Stimulated activated naive B cell treated with anti-CD40 and anti-IgM and Interleukin-4, amounts not matched to agents 10 μg/mL and 1 μg/mL and 100 μg/mL, for 72 hours (primary cell): ENCODE data around the gene NACA2.
"Not testable (repeated sequence)": the region's sequence is repeated elsewhere in the genome, so short reads cannot be mapped to it uniquely, and the experiment has no call there.

ENCODE experiments used
- ATAC-seq, 2 donors: fragments of 150-1000 bp; cut with Tn5 transposase; replicated peaks; 2 replicates each; pipeline ENCODE4 v1.10.0; 2021; ENCODE audit warnings: moderate library complexity in 1 of 2
- DNase-seq: peaks from one replicate; pipeline ENCODE4 v3.0.0; 2021
- H3K27ac Mint-ChIP-seq: one replicate; pipeline ENCODE4 v1.8.0; 2022; ENCODE audit warnings: mild to moderate bottlenecking, mixed read lengths
- H3K27me3 Mint-ChIP-seq, 2 donors: one replicate each; pipeline ENCODE4 v1.8.0; 2022; ENCODE audit warnings: mixed read lengths in 2 of 2
- H3K36me3 Mint-ChIP-seq, 2 donors: one replicate each; pipeline ENCODE4 v1.8.0; 2022; ENCODE audit warnings: mixed read lengths in 2 of 2, mild to moderate bottlenecking in 1 of 2
- H3K4me1 Mint-ChIP-seq, 2 donors: one replicate each; pipeline ENCODE4 v1.8.0; 2022; ENCODE audit warnings: mixed read lengths in 2 of 2, mild to moderate bottlenecking in 1 of 2
- H3K4me3 Mint-ChIP-seq, 2 donors: one replicate each; pipeline ENCODE4 v1.8.0; 2022; ENCODE audit warnings: mild to moderate bottlenecking in 2 of 2, mixed read lengths in 2 of 2, moderate library complexity in 1 of 2
- H3K9me3 Mint-ChIP-seq, 2 donors: one replicate each; pipeline ENCODE4 v1.8.0; 2022; ENCODE audit warnings: mixed read lengths in 2 of 2, mild to moderate bottlenecking in 1 of 2

NACA2 gene

GRCh38 chr17:61591018-61591417 is at the start of gene NACA2:
NACA2 (minus strand) TSS chr17:61591219; CDS start chr17:61591180, 39 bp downstream.
- Mint-ChIP-seq H3K4me1 (no peaks in the 10 kb centered on the region), H3K9me3 (no peaks in the 10 kb centered on the region), H3K36me3 (no peaks in the 10 kb centered on the region), H3K27me3 (peaks cover 0 to 16% of the 10 kb centered on the region in 2 donors), H3K27ac (no peak within 1 kb of the TSS), H3K4me3 (no peak within 1 kb of the TSS)
- no peak for DNase-seq
- ATAC-seq, result no peak

DNA sequence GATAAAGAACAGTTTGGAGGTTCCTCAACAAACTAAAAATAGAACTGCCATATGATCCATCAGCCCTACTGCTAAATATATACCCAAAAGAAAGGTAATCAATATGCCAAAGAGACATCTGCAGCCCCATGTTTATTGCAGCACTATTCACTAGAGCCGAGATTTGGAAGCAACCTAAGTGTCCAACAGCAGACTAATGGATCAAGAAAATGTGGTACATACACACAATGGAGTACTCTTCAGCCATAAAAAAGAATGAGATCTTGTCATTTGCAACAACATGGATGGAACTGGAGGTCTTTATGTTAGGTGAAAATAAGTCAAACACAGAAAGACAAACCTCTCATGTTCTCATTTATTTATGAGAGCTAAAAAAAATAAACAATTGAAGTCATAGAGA is 48.8 kb upstream of the NACA2 start:
- peaks cover 2 to 4% of the 10 kb centered on the region in 2 donors for H3K9me3 Mint-ChIP-seq
- ATAC-seq (no peak), DNase-seq (no peak)
- H3K4me1 Mint-ChIP-seq, result peaks cover 0 to 12% of the 10 kb centered on the region in 2 donors
- H3K4me3 Mint-ChIP-seq, result no peak overlapping the region
- no peak overlapping the region for H3K27ac Mint-ChIP-seq
- peaks cover 3% of the 10 kb centered on the region in 2 donors for H3K36me3 Mint-ChIP-seq
- peaks cover 10 to 28% of the 10 kb centered on the region in 2 donors for H3K27me3 Mint-ChIP-seq

- DNase-seq, result no peak
- Mint-ChIP-seq H3K9me3 (peaks cover 2 to 4% of the 10 kb centered on the region in 2 donors), H3K4me1 (peaks cover 0 to 12% of the 10 kb centered on the region in 2 donors), H3K4me3 (no peak overlapping the region), H3K27me3 (peaks cover 23 to 35% of the 10 kb centered on the region in 2 donors), H3K27ac (no peak overlapping the region), H3K36me3 (peaks cover 3% of the 10 kb centered on the region in 2 donors)
- no peak for ATAC-seq
These were observed 47.1 kb upstream of the NACA2 start for GRCh38 chr17:61638087-61638486.

DNA sequence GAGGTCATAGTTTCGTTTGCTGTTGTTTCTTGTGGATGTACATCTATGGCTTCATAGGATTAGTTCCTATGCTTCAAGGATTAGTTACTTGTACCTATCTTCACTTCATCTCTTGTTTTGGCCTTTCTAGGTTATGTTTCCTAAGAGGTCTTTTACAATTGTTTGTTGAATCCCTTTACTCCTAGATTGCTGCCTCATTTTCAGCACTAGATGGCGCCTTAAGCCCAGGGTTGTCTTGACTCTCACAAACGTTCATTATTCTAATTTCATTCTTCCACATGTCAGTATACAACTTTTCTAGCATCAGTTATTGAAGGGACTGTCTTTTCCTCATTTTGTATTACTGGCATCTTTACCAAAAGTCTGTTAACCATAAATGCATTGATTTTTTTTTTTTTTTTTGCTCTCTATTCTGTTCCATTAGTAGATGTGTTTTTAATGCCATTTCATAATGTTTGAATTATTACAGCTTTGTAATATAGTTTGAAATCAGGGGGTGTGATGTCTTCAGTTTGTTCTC is 45.0 kb upstream of the NACA2 start:
- peaks cover 0 to 4% of the 10 kb centered on the region in 2 donors for H3K9me3 Mint-ChIP-seq
- DNase-seq (peak; percentile 20), ATAC-seq (peak; percentile 50 to 52)
- H3K27ac Mint-ChIP-seq, result no peak overlapping the region
- H3K27me3 Mint-ChIP-seq, result peaks cover 41 to 55% of the 10 kb centered on the region in 2 donors
- peaks cover 3% of the 10 kb centered on the region in 2 donors for H3K36me3 Mint-ChIP-seq
- H3K4me1 Mint-ChIP-seq, result peaks cover 0 to 12% of the 10 kb centered on the region in 2 donors
- H3K4me3 Mint-ChIP-seq, result no peak overlapping the region

DNA sequence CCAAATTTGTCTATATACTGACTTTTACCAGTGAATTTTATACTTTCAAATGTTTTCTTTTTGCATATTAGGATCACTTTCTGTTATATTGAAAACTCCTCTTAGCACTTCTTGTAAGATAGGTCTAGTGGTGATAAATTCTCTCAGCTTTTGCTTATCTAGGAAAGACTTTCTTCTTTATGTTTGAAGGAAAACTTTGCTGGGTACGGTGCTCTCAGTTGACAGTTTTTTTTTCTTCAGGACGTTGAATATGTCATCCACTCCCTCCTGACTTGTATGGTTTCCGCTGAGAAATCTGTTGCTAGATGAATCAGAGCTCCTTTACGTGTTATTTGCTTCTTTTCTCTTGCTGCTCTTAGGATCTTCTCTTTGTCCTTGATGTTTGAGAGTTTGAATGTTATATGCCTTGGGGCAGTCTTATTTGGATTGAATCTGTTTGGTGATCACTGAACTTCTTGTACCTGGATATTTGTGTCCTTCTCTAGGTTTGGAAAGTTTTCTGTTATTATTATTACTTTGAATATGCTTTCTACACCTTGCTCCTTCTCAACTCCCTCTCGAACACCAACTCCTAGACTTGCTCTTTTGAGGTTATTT is 44.0 kb upstream of the NACA2 start:
- Mint-ChIP-seq H3K36me3 (peaks cover 3% of the 10 kb centered on the region in 2 donors), H3K4me3 (no peak overlapping the region), H3K9me3 (peaks cover 0 to 4% of the 10 kb centered on the region in 2 donors), H3K27ac (no peak overlapping the region), H3K4me1 (peaks cover 0 to 12% of the 10 kb centered on the region in 2 donors), H3K27me3 (peaks cover 45 to 59% of the 10 kb centered on the region in 2 donors)
- ATAC-seq (no peak), DNase-seq (no peak)

DNA sequence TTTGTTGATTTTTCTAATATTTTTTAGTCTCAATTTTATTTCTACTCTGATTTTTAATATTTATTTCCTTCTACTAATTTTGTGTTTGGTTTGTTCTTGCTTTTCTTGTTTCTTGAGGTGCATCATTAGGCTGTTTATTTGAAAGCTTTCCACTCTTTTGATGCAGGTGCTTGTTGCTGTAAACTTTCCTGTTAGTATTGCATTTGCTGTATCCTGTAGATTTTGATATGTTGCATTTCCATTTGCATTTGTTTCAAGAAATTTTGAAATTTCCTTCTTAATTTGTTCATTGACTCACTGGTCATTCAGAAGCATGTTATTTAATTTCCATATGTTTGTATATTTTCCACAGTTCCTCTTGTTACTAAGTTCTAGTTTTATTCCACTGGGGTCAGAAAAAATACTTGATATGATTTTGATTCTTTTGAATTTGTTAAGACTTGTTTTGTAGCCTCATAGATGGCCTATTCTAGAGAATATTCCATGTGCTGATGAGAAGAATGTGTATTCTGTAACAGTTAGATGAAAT is 43.1 kb upstream of the NACA2 start:
- no peak overlapping the region for H3K27ac Mint-ChIP-seq
- H3K4me1 Mint-ChIP-seq, result peaks cover 0 to 12% of the 10 kb centered on the region in 2 donors
- H3K27me3 Mint-ChIP-seq, result peaks cover 45 to 59% of the 10 kb centered on the region in 2 donors
- peaks cover 0 to 4% of the 10 kb centered on the region in 2 donors for H3K9me3 Mint-ChIP-seq
- no peak for ATAC-seq
- DNase-seq, result no peak
- H3K4me3 Mint-ChIP-seq, result no peak overlapping the region
- H3K36me3 Mint-ChIP-seq, result peaks cover 3% of the 10 kb centered on the region in 2 donors

- Mint-ChIP-seq H3K27ac (no peak overlapping the region), H3K27me3 (peaks cover 45 to 61% of the 10 kb centered on the region in 2 donors), H3K4me3 (no peak overlapping the region), H3K9me3 (peaks cover 0 to 4% of the 10 kb centered on the region in 2 donors), H3K36me3 (peaks cover 3% of the 10 kb centered on the region in 2 donors), H3K4me1 (peaks cover 0 to 10% of the 10 kb centered on the region in 2 donors)
- DNase-seq (no peak), ATAC-seq (no peak)
These were observed 41.8 kb upstream of the NACA2 start for GRCh38 chr17:61632826-61633225.

DNA sequence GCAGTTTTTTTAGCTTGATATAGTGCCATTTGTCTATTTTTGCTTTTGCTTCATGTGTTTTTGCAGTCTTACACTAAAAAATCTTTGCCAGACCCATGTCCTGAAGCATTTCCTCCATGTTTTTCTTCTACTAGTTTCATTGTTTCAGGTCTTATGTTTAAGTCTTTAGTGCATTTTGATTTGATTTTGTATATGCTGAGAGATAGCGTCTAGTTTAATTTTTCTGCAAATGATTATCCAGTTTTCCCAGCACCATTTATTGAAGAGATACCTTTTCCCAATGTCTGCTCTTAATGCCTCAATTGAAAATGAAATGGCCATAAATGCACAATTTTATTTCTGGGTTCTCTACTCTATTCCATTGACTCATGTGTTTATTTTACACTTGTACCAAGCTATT is 40.8 kb upstream of the NACA2 start:
- Mint-ChIP-seq H3K9me3 (peaks cover 0 to 4% of the 10 kb centered on the region in 2 donors), H3K27me3 (peaks cover 45 to 57% of the 10 kb centered on the region in 2 donors), H3K4me1 (peaks cover 0 to 6% of the 10 kb centered on the region in 2 donors), H3K4me3 (no peak overlapping the region), H3K27ac (no peak overlapping the region), H3K36me3 (peaks cover 3% of the 10 kb centered on the region in 2 donors)
- no peak for DNase-seq
- no peak for ATAC-seq

DNA sequence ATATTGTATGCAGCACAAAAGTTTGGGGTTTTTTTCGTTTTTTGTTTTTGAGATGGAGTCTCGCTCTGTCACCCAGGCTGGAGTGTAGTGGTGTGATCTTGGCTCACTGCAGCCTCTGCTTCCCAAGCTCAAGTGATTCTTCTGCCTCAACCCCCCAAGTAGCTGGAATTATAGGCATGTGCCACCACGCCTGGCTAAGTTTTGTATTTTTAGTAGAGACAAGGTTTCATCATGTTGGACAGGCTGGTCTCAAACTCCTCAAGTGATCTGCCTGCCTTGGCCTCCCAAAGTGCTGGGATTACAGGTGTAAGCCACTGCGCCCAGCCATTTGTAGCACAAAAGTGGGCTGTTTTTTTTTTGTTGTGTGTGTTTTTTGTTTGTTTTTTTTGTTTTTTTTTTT is 37.1 kb upstream of the NACA2 start:
- peaks cover 37 to 49% of the 10 kb centered on the region in 2 donors for H3K27me3 Mint-ChIP-seq
- H3K27ac Mint-ChIP-seq, H3K4me1 Mint-ChIP-seq, DNase-seq, ATAC-seq, H3K36me3 Mint-ChIP-seq, H3K9me3 Mint-ChIP-seq, H3K4me3 Mint-ChIP-seq: not testable (repeated sequence)

DNA sequence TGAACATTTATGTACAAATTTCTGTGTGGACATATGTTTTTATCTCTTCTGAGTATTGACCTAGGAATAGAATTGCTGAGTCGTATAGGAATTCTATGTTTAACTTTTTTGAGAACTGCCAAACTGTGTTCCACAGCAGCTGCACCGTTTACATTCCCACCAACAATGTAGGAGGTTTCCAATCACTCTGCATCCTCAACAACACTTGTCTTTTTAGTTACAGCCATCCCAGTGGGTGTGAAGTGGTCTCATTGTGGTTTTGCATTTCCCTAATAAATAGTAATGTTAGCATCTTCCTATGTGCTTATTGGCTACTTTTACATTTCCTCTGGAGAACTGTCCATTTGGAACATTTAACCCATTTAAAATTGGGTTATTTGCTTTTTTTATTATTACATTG is 36.6 kb upstream of the NACA2 start:
- Mint-ChIP-seq H3K4me3 (no peak overlapping the region), H3K27me3 (peaks cover 32 to 44% of the 10 kb centered on the region in 2 donors), H3K9me3 (no peaks in the 10 kb centered on the region), H3K4me1 (no peaks in the 10 kb centered on the region), H3K27ac (no peak overlapping the region), H3K36me3 (no peaks in the 10 kb centered on the region)
- DNase-seq, result no peak
- no peak for ATAC-seq

- Mint-ChIP-seq H3K27me3 (peaks cover 31 to 42% of the 10 kb centered on the region in 2 donors), H3K36me3 (no peaks in the 10 kb centered on the region), H3K27ac (no peak overlapping the region), H3K9me3 (no peaks in the 10 kb centered on the region), H3K4me1 (no peaks in the 10 kb centered on the region), H3K4me3 (no peak overlapping the region)
- no peak for ATAC-seq
- no peak for DNase-seq
These were observed 36.1 kb upstream of the NACA2 start for GRCh38 chr17:61627125-61627524.

- no peak for ATAC-seq
- no peak overlapping the region for H3K27ac Mint-ChIP-seq
- DNase-seq, result no peak
- peaks cover 18 to 34% of the 10 kb centered on the region in 2 donors for H3K27me3 Mint-ChIP-seq
- H3K36me3 Mint-ChIP-seq, result no peaks in the 10 kb centered on the region
- no peak overlapping the region for H3K4me3 Mint-ChIP-seq
- H3K4me1 Mint-ChIP-seq, result no peaks in the 10 kb centered on the region
- H3K9me3 Mint-ChIP-seq, result no peaks in the 10 kb centered on the region
These were observed 34.5 kb upstream of the NACA2 start for GRCh38 chr17:61625564-61625963.

GRCh38 chr17:61624951-61625350 is 33.9 kb upstream of the NACA2 start:
- no peak for ATAC-seq
- H3K4me3 Mint-ChIP-seq, result no peak overlapping the region
- no peak for DNase-seq
- H3K9me3 Mint-ChIP-seq, result peaks cover 0 to 1% of the 10 kb centered on the region in 2 donors
- no peak overlapping the region for H3K27ac Mint-ChIP-seq
- peaks cover 18 to 34% of the 10 kb centered on the region in 2 donors for H3K27me3 Mint-ChIP-seq
- no peaks in the 10 kb centered on the region for H3K36me3 Mint-ChIP-seq
- H3K4me1 Mint-ChIP-seq, result no peaks in the 10 kb centered on the region

- H3K36me3 Mint-ChIP-seq, result peaks cover 3% of the 10 kb centered on the region in 2 donors
- H3K4me1 Mint-ChIP-seq, result no peaks in the 10 kb centered on the region
- peaks cover 16 to 32% of the 10 kb centered on the region in 2 donors for H3K27me3 Mint-ChIP-seq
- DNase-seq (no peak), ATAC-seq (no peak)
- no peak overlapping the region for H3K4me3 Mint-ChIP-seq
- peaks cover 7 to 9% of the 10 kb centered on the region in 2 donors for H3K9me3 Mint-ChIP-seq
- H3K27ac Mint-ChIP-seq, result no peak overlapping the region
These were observed 30.3 kb upstream of the NACA2 start for GRCh38 chr17:61621317-61621716.

DNA sequence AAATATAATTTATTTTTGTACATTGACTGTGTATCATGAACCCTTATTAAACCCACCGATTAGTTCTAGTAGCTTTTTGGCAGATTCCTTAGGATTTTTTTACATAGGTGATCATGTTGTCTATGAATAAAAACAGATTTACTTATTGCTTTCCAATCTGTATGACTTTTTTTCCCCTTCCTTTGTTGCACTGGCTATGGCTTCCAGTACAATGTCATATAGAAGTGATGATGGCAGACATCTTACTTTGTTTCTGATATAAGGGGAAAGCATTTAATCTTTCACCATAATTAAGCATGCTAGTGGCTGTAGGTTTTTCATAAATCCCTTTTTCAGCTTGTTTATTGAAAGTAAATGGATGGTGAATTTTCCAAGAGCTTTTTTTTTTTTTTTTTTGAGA is 28.9 kb upstream of the NACA2 start:
- H3K27ac Mint-ChIP-seq, result no peak overlapping the region
- H3K36me3 Mint-ChIP-seq, result peaks cover 3% of the 10 kb centered on the region in 2 donors
- DNase-seq (no peak), ATAC-seq (no peak)
- H3K4me1 Mint-ChIP-seq, result peaks cover 7 to 11% of the 10 kb centered on the region in 2 donors
- no peak overlapping the region for H3K4me3 Mint-ChIP-seq
- H3K27me3 Mint-ChIP-seq, result peaks cover 11 to 32% of the 10 kb centered on the region in 2 donors
- H3K9me3 Mint-ChIP-seq, result peaks cover 7 to 9% of the 10 kb centered on the region in 2 donors
